ENCODE measurements around the gene ATE1. TPM values are rescaled to one million over a fixed set of nuclear protein-coding genes. Genes with fewer than 3 reads are reported as not detected.

The ATE1 gene
- total and polyA plus RNA-seq, 10 of the 15 experiments (the other 5 are each of a cell fraction or from before 2014, with no cell fraction given) = 4.3 to 22.7 (median 15.9) TPM

DNA sequence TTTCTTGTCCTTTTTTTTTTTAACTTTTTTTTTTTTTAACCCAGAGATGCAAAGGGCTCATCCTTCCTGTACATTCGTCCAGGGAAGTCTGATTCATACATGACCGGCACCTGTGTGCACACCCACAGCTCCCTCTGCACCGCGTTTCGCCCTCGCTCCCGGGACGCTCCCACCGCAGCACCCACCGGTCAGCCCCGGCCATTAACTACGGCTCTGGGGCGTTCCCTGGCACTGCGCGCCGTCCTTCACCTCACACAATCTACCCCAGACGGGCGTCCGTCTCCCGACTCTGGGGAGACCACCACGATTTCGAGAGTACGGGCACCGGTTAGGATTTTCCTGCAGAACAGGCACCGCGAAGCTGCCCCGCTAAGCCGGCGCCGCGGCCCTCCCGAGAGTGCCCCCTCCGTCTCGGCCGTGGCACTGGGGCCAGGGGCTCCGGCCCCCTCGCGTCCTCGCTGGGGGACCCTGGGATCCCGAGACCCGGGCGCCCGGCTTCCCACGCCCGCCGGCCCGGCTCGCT is 452 bp downstream of the ATE1 start:
- Histone ChIP-seq H3K4me3 (peak overlapping the region; percentile 77), H3K27ac (ENCODE audit: control insufficient read depth, insufficient read depth) (peak overlapping the region; percentile 95), H4K20me1 (ENCODE audit: control insufficient read depth, insufficient read depth) (no peaks in the 10 kb centered on the region), H2AFZ (ENCODE audit: control insufficient read depth, low read depth, low read length) (peak overlapping the region; percentile 91), H3K4me2 (ENCODE audit: control insufficient read depth, insufficient read depth) (peak overlapping the region; percentile 90; the same call in 1 of the 2 replicates), H3K79me2 (ENCODE audit: control insufficient read depth, insufficient read depth, low read length) (peaks cover 27% of the 10 kb centered on the region), H3K4me1 (ENCODE audit: control insufficient read depth, insufficient read depth, low read length) (no peaks in the 10 kb centered on the region), H3K9me3 (replicated peaks; ENCODE audit: control insufficient read depth, insufficient read depth, low read length) (no peaks in the 10 kb centered on the region), H3K9ac (ENCODE audit: control insufficient read depth, insufficient read depth, low read length) (peak overlapping the region; percentile 94), H3K36me3 (ENCODE audit: control insufficient read depth in 2 of 2, insufficient read depth in 2 of 2, low read length in 1 of 2) (peaks cover 0 to 3% of the 10 kb centered on the region in 2 experiments; a peak in 1 of 4 replicates), H3K27me3 (replicated peaks in 1 of 2; ENCODE audit: control insufficient read depth in 2 of 2, insufficient read depth in 2 of 2, low read length in 1 of 2) (no peaks in the 10 kb centered on the region)
- BruUV-seq (replicated peaks) = no TSS peak
- TF ChIP-seq ZNF384 (IDR thresholded peaks at IDR 0.05; ENCODE audit: borderline replicate concordance, low read depth, low read length) (peak; percentile 42; the same call in 1 of the 2 replicates), CHD1 (IDR thresholded peaks at IDR 0.05; ENCODE audit: low read depth, low read length) (0 out of 2 replicates have a peak, but pooled peaks have one; percentile 34), NBN (IDR thresholded peaks at IDR 0.05) (0 out of 2 replicates have a peak, but pooled peaks have one; percentile 34), YY1 (IDR thresholded peaks at IDR 0.05; ENCODE audit: low read depth, low read length) (0 out of 2 replicates have a peak, but pooled peaks have one; percentile 11), RUNX3 (IDR thresholded peaks at IDR 0.05; ENCODE audit: low read length) (peak; percentile 47)
- TF ChIP-seq, protein P1, sequence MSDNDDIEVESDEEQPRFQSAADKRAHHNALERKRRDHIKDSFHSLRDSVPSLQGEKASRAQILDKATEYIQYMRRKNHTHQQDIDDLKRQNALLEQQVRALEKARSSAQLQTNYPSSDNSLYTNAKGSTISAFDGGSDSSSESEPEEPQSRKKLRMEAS (IDR thresholded peaks at IDR 0.05; ENCODE audit: low read depth, low read length) = no peak; the same call in 1 of the 2 replicates
- TF ChIP-seq, protein P2, sequence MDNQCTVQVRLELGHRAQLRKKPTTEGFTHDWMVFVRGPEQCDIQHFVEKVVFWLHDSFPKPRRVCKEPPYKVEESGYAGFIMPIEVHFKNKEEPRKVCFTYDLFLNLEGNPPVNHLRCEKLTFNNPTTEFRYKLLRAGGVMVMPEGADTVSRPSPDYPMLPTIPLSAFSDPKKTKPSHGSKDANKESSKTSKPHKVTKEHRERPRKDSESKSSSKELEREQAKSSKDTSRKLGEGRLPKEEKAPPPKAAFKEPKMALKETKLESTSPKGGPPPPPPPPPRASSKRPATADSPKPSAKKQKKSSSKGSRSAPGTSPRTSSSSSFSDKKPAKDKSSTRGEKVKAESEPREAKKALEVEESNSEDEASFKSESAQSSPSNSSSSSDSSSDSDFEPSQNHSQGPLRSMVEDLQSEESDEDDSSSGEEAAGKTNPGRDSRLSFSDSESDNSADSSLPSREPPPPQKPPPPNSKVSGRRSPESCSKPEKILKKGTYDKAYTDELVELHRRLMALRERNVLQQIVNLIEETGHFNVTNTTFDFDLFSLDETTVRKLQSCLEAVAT (IDR thresholded peaks at IDR 0.05) = 0 out of 2 replicates have a peak, but pooled peaks have one; percentile 28
- TF ChIP-seq, protein P3, sequence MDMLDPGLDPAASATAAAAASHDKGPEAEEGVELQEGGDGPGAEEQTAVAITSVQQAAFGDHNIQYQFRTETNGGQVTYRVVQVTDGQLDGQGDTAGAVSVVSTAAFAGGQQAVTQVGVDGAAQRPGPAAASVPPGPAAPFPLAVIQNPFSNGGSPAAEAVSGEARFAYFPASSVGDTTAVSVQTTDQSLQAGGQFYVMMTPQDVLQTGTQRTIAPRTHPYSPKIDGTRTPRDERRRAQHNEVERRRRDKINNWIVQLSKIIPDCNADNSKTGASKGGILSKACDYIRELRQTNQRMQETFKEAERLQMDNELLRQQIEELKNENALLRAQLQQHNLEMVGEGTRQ (IDR thresholded peaks at IDR 0.05; ENCODE audit: borderline replicate concordance, low read depth, low read length) = no peak
- TF ChIP-seq, protein P4, sequence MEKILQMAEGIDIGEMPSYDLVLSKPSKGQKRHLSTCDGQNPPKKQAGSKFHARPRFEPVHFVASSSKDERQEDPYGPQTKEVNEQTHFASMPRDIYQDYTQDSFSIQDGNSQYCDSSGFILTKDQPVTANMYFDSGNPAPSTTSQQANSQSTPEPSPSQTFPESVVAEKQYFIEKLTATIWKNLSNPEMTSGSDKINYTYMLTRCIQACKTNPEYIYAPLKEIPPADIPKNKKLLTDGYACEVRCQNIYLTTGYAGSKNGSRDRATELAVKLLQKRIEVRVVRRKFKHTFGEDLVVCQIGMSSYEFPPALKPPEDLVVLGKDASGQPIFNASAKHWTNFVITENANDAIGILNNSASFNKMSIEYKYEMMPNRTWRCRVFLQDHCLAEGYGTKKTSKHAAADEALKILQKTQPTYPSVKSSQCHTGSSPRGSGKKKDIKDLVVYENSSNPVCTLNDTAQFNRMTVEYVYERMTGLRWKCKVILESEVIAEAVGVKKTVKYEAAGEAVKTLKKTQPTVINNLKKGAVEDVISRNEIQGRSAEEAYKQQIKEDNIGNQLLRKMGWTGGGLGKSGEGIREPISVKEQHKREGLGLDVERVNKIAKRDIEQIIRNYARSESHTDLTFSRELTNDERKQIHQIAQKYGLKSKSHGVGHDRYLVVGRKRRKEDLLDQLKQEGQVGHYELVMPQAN (conservative IDR thresholded peaks at IDR 0.05) = peak; percentile 70
- ChIA-PET RAD21 (ENCODE audit: unreplicated experiment) (no interaction called here), SMC1A (ENCODE audit: uncharacterized antibody, unreplicated experiment) (interaction anchor here (1.6 kb wide), 1 partner anchor 104 kb away, joined by 5 read pairs; no protein-coding TSS in a partner anchor), CTCF (interaction anchor here (0.6 to 1.2 kb wide), 2 partner anchors 104 to 1788 kb away, joined by 3 read pairs; no protein-coding TSS in a partner anchor), POLR2A (interaction anchor here (1.6 kb wide), 1 partner anchor 47 kb away, joined by 3 read pairs; the partner anchor contains the start of gene NSMCE4A)
- intact Hi-C loops (cut with micrococcal nuclease; ENCODE audit: unreplicated experiment) (no loop called here), in situ Hi-C loops (cut with MboI) (no loop called here)
- ATAC-seq (peak; percentile 64), DNase-seq (ENCODE audit: low read depth, low spot score) (no peak), FAIRE-seq (no peak)
- WGBS (ENCODE audit: insufficient coverage, insufficient replicate concordance, low lambda C conversion rate, missing lambda C conversion rate) = under 1% methylated on average over 46 of the region's 48 CpGs

Measured in GM12878 (cell line).